RWPE1 (cell line): ENCODE results near the gene PROM2.

Experiments used
- CTCF ChIA-PET: fragments of 350-600 bp; sonication (Branson Sonifier 250); formaldehyde crosslinking; extraction: SDS; loops from one replicate; lab custom pipeline; 2021; lab: Yijun Ruan, JAX
- POLR2A ChIA-PET: fragments of 400-600 bp; formaldehyde crosslinking; extraction: SDS; loops from one replicate; lab custom pipeline; 2020; ENCODE audit warnings: antibody characterized with exemption; ENCODE audit not compliant: low non-redundant PET; lab: Yijun Ruan, JAX
- DNase-seq: peaks from one replicate; pipeline ENCODE4 v3.0.0; 2012; ENCODE audit warnings: low spot score
- H3K27ac ChIP-seq: fragments of 450-650 bp; 2 replicates; pipeline ENCODE4 v1.5.1; 2017
- TF ChIP-seq, protein P1 (sequence below): fragments of 450-650 bp; conservative IDR thresholded peaks from 2 replicates; pipeline ENCODE4 v1.5.1; 2017; ENCODE audit warnings: low read depth, mild to moderate bottlenecking

Gene PROM2

DNA sequence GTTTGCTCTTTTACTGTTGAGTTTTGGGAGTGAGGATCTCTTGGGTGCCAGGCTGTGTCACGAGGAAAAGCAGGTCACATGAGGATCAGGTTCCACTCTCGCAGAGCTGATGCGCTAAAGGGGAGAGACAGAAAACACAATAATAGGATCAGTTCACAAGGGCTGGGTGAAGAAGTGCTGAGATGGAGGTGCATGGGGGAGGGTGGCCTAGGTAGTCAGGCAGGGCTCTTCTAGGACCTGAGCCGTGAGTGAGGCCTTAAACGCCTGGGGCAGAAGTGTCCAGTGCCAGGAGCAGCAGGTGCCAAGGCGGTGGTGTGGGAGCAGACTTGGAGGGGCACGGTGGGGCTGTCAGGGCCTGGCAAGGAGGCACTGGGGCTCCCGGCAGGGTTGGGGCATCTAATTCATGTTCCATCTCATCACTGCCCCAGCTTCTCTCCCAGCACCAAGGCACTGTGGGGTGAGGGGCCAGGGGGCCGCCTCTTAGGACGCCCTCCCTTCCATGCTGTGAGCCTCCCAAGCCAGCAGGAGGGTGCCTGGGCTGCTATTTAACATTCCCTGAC, 32.2 kb downstream of the PROM2 start:
- CTCF ChIA-PET = interaction anchor here (0.6 to 1.3 kb wide), 2 partner anchors 66 to 178 kb away, joined by 3 read pairs; no protein-coding TSS in a partner anchor
- POLR2A ChIA-PET = no interaction called here
- TF ChIP-seq, protein P1, sequence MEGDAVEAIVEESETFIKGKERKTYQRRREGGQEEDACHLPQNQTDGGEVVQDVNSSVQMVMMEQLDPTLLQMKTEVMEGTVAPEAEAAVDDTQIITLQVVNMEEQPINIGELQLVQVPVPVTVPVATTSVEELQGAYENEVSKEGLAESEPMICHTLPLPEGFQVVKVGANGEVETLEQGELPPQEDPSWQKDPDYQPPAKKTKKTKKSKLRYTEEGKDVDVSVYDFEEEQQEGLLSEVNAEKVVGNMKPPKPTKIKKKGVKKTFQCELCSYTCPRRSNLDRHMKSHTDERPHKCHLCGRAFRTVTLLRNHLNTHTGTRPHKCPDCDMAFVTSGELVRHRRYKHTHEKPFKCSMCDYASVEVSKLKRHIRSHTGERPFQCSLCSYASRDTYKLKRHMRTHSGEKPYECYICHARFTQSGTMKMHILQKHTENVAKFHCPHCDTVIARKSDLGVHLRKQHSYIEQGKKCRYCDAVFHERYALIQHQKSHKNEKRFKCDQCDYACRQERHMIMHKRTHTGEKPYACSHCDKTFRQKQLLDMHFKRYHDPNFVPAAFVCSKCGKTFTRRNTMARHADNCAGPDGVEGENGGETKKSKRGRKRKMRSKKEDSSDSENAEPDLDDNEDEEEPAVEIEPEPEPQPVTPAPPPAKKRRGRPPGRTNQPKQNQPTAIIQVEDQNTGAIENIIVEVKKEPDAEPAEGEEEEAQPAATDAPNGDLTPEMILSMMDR = no peak
- H3K27ac ChIP-seq = peak overlapping the region; percentile 81
- no peak for DNase-seq

DNA sequence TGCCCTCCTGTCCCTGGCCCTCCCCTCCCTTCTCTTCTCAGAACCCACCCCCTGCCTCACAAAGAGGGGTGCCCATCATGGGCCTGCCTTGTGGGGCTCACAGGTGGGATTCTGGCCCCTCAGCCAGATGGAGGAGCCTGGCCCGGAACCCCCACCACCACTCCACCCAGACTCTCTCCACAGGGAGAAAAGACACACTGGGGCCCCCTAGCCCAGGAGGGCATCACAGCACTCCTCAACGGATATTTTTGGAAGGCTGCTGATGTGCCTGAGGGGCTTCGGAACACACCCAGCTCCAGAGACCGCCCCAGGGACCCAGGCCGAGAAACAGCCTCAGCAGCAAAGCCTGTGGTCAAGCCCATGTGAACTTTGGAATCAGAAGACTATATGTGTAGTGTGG, 32.8 kb downstream of the PROM2 start:
- POLR2A ChIA-PET = no interaction called here
- CTCF ChIA-PET = interaction anchor here (1.0 kb wide), 1 partner anchor 76 kb away, joined by 3 read pairs; no protein-coding TSS in a partner anchor
- TF ChIP-seq, protein P1 = no peak

DNA sequence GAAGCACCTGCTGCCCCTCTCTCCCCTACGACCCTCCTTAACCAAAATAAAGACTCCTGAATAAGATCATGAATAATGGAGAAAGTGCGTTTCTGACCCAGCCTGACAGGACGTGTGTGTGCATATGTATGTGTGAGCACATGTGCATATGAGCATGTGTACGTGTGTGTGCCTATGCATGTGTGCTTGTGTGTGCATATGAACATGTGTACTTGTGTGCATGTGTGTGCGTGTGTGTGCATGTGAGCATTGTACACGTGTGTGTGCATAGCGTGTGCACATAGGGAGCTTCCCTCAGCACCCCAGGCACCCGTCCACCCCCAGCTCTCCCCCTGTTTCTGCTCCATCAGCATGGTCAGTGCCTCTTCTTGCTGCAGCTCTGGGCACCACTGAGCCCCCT, 33.6 kb downstream of the PROM2 start:
- TF ChIP-seq, protein P1 = no peak
- no peak for DNase-seq
- H3K27ac ChIP-seq = peak overlapping the region; percentile 83; the same call in 1 of the 2 replicates
- CTCF ChIA-PET = interaction anchor here (0.9 to 1.0 kb wide), 2 partner anchors 30 to 77 kb away, joined by 3 read pairs; no protein-coding TSS in a partner anchor
- POLR2A ChIA-PET = no interaction called here

More for the DNA sequence above, 32.8 kb downstream of the PROM2 start:
- no peak for DNase-seq
- peak overlapping the region; percentile 81 for H3K27ac ChIP-seq

DNA sequence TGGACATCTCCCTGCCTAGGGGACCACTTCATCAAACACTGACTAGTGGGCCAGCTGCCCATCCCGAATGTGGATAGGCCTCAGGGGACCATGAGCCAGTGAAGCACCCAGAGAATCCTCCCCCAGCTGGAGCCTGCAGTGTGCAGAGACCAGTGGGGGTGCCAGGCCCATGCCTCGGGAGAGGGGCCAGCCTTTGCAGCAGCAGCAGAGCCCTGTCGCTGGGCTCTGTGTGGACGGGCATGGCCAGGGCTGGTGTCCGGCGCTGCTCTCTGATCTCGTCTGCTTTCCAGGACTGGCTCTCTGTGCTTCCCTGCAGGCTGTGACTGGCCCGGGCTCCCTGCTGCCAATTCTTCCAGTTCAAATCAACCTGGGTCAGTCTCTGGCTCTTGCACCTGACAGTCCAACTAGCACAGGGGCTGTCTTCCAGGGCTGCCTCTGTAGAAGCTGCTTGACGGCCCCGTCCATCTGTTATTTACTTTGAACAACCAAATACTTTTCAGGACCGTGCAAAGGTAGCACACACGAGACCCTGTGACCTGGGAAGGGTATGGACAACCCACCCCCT, 34.3 kb downstream of the PROM2 start:
- no peak for DNase-seq
- ChIA-PET CTCF (interaction anchor here (0.9 kb wide), 1 partner anchor 30 kb away, joined by 3 read pairs; no protein-coding TSS in a partner anchor), POLR2A (no interaction called here)
- peak overlapping the region; percentile 83 for H3K27ac ChIP-seq
- TF ChIP-seq, protein P1 = no peak

DNA sequence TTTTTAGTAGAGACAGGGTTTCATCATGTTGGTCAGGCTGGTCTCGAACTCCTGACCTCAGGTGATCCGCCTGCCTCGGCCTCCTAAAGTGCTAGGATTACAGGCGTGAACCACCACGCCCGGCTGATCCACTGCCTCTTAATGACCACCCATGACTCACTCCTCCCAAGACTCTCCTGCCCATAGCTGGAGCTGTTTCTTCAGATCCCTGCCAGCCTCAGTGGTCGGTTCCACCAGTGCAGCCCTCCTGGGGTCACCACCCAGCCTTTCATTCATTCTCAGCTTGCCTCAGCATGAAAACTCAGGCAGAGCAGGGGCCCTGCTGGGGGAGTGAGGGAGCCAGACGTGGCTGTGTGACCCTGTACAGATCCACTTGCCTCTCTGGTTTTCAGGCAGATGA, 35.4 kb downstream of the PROM2 start:
- CTCF ChIA-PET = interaction anchor here (0.7 to 1.2 kb wide), 2 partner anchors 78 to 588 kb away, joined by 3 to 7 read pairs; no protein-coding TSS in a partner anchor
- H3K27ac ChIP-seq = peak overlapping the region; percentile 83
- DNase-seq = no peak
- POLR2A ChIA-PET = interaction anchor here (1.0 kb wide), 1 partner anchor 16 kb away, joined by 3 read pairs; no protein-coding TSS in a partner anchor
- TF ChIP-seq, protein P1 = no peak

DNA sequence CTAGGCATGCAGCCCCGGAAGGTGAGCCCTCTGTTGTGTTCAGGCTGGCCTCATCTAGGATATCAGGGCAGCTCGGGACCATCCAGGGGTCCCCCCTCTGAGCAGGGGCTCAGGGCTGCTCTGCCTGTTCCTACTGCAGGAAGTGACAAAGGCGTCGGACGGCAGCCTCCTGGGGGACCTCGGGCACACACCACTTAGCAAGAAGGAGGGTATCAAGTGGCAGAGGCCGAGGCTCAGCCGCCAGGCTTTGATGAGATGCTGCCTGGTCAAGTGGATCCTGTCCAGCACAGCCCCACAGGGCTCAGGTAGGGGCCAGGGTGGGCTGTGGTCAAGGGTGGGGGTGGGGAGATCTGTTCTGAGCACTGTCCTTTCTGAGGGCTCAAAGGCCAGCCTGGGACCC, 36.0 kb downstream of the PROM2 start:
- POLR2A ChIA-PET = interaction anchor here (1.0 kb wide), 1 partner anchor 17 kb away, joined by 3 read pairs; no protein-coding TSS in a partner anchor
- CTCF ChIA-PET = interaction anchor here (0.7 to 1.2 kb wide), 2 partner anchors 79 to 587 kb away, joined by 3 to 7 read pairs; no protein-coding TSS in a partner anchor
- DNase-seq = no peak
- peak overlapping the region; percentile 83 for H3K27ac ChIP-seq
- TF ChIP-seq, protein P1 = no peak
